ENCODE measurements around the gene PRKAR1B.

DNA sequence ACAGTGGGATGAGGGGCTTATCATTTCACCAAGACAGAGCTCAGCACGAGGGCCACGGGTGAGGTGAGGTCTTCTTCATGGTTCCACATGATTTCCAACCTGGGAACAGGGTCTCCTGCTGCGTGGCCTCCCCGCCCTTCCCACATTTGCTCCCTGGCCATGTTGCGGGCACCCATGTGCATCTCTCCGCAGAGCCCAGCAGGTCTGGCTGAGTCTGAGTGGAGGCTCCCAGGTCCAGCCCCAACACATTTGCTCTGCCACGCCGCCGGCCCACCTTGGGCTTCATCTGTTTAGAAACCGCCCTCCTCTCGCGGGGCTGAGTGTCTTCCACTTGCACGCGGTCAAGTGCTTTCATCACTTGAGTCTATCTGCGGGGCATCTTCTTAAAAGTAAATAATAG lies 14.8 kb upstream of the PRKAR1B start:
- TF ChIP-seq POLR2A (IDR thresholded peaks at IDR 0.05) (no peak), POLR2AphosphoS5 (IDR thresholded peaks at IDR 0.05) (no peak), CTCF (IDR thresholded peaks at IDR 0.05 in 8 of 11, conservative IDR thresholded peaks at IDR 0.05 in 3 of 11) (no peak)
